ENCODE data around the gene BACH1.
"Not testable (repeated sequence)": the region's sequence is repeated elsewhere in the genome, so short reads cannot be mapped to it uniquely, and the experiment has no call there.

BACH1 gene

GRCh38 chr21:29271927-29272333, 26.8 kb upstream of the BACH1 start:
- TF ChIP-seq, protein P1, sequence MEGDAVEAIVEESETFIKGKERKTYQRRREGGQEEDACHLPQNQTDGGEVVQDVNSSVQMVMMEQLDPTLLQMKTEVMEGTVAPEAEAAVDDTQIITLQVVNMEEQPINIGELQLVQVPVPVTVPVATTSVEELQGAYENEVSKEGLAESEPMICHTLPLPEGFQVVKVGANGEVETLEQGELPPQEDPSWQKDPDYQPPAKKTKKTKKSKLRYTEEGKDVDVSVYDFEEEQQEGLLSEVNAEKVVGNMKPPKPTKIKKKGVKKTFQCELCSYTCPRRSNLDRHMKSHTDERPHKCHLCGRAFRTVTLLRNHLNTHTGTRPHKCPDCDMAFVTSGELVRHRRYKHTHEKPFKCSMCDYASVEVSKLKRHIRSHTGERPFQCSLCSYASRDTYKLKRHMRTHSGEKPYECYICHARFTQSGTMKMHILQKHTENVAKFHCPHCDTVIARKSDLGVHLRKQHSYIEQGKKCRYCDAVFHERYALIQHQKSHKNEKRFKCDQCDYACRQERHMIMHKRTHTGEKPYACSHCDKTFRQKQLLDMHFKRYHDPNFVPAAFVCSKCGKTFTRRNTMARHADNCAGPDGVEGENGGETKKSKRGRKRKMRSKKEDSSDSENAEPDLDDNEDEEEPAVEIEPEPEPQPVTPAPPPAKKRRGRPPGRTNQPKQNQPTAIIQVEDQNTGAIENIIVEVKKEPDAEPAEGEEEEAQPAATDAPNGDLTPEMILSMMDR (IDR thresholded peaks at IDR 0.05; ENCODE audit: control extremely low read depth, extremely low read depth, low read depth, missing control alignments), result no peak
- ChIA-PET POLR2A (no interaction called here), CTCF (no interaction called here)
- no peak for DNase-seq (ENCODE audit: extremely low spot score)

DNA sequence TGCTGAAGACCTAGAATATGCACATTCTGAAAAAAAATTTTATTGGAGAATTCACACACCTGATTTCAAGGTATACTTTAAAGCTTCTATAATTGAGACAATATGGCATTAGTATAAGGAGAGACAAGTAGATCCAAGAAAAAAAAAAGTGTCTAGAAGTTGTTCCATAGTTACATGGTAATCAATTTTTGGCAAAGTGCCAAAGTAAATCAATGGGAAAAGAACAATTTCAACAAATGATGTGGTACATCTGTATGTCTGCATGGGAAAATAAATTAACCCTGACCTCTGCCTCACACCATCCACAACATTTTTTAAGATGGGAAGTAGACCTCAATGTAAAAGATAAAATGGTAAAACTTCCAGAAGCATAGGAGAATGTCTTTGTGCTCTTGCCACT, 21.3 kb upstream of the BACH1 start:
- ChIA-PET POLR2A (no interaction called here), CTCF (no interaction called here)
- TF ChIP-seq, protein P1 (IDR thresholded peaks at IDR 0.05; ENCODE audit: control extremely low read depth, extremely low read depth, low read depth, missing control alignments), result no peak
- no peak for DNase-seq (ENCODE audit: extremely low spot score)

GRCh38 chr21:29279558-29279957, 19.2 kb upstream of the BACH1 start:
- DNase-seq (ENCODE audit: extremely low spot score), result no peak
- CTCF ChIA-PET, result no interaction called here
- POLR2A ChIA-PET, result no interaction called here
- TF ChIP-seq, protein P1 (IDR thresholded peaks at IDR 0.05; ENCODE audit: control extremely low read depth, extremely low read depth, low read depth, missing control alignments), result no peak

DNA sequence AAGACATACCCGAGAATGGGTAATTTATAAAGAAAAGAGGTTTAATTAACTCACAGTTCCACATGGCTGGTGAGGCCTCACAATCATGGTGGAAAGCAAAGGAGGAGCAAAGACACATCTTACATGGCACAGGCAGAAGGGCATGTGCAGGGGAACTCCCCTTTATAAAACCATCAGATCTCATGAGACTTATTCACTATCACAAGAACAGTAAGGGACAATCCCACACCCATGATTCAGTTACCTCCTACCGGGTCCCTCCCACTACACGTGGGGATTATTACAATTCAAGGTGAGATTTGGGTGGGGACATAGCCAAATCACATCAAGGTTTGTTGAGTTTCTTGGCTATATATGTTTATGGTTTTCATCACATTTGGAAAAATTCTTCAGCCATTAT, 16.9 kb upstream of the BACH1 start:
- CTCF ChIA-PET, result interaction anchor here (1.5 kb wide), 1 partner anchor 14 kb away, joined by 3 read pairs; no protein-coding TSS in a partner anchor
- DNase-seq (ENCODE audit: extremely low spot score); POLR2A ChIA-PET: not testable (repeated sequence)

- ChIA-PET CTCF (interaction anchor here (0.9 to 2.1 kb wide), 6 partner anchors 9 to 24 kb away, joined by 3 to 6 read pairs (median 4); no protein-coding TSS in a partner anchor), POLR2A (no interaction called here)
- no peak for DNase-seq (ENCODE audit: extremely low spot score)
- TF ChIP-seq, protein P1 (IDR thresholded peaks at IDR 0.05; ENCODE audit: control extremely low read depth, extremely low read depth, low read depth, missing control alignments), result no peak
Measured at GRCh38 chr21:29287383-29287782, 11.3 kb upstream of the BACH1 start.

- DNase-seq (ENCODE audit: extremely low spot score), result no peak
- TF ChIP-seq, protein P1 (IDR thresholded peaks at IDR 0.05; ENCODE audit: control extremely low read depth, extremely low read depth, low read depth, missing control alignments), result no peak
- ChIA-PET POLR2A (no interaction called here), CTCF (interaction anchor here (0.9 to 2.1 kb wide), 5 partner anchors 8 to 61 kb away, joined by 3 to 6 read pairs (median 3); partner anchors contain the start of gene BACH1)
Measured at GRCh38 chr21:29288239-29288638, 10.5 kb upstream of the BACH1 start.

GRCh38 chr21:29289317-29289716, 9.4 kb upstream of the BACH1 start:
- no peak for DNase-seq (ENCODE audit: extremely low spot score)
- CTCF ChIA-PET, result interaction anchor here (0.8 to 3.2 kb wide), 7 partner anchors 10 to 62 kb away, joined by 3 to 8 read pairs (median 3); partner anchors contain the start of gene BACH1
- TF ChIP-seq, protein P1 (IDR thresholded peaks at IDR 0.05; ENCODE audit: control extremely low read depth, extremely low read depth, low read depth, missing control alignments), result no peak
- POLR2A ChIA-PET, result no interaction called here

All from GM10248 (cell line).